SK-N-SH (cell line): ENCODE results near the gene KLHL28. TPM values are rescaled to one million over a fixed set of nuclear protein-coding genes. Genes with fewer than 3 reads are reported as not detected.

Source experiments
- CTCF ChIA-PET: fragments of 300-600, 350-600 bp; formaldehyde crosslinking; extraction: SDS; loops from one replicate; lab custom pipeline; 2021; lab: Yijun Ruan, JAX
- POLR2A ChIA-PET: fragments of 350-600 bp; sonication (Branson Sonifier 250); formaldehyde crosslinking; extraction: SDS; loops from one replicate; lab custom pipeline; 2020; ENCODE audit warnings: antibody characterized with exemption, inconsistent platforms; lab: Yijun Ruan, JAX
- DNase-seq: peaks from one replicate; pipeline ENCODE4 v3.0.0; 2012
- H2AFZ ChIP-seq: fragments of 200-600 bp; sonication (generic); 2 replicates; pipeline ENCODE4 v1.8.1; 2016; ENCODE audit warnings: antibody characterized with exemption, mild to moderate bottlenecking, low read depth
- H3F3A ChIP-seq: fragments of 200-600 bp; sonication (generic); replicated peaks from 2 replicates; pipeline ENCODE3; 2016; ENCODE audit warnings: antibody characterized with exemption, mild to moderate bottlenecking; ENCODE audit not compliant: insufficient read depth
- H3K27ac ChIP-seq, 2 experiments: fragments of 200-500 bp in 1 of 2; fragments of 200-600 bp in 1 of 2; sonication (Bioruptor generic) in 1 of 2; sonication (generic), shearing (Covaris generic) in 1 of 2; 2 replicates each; pipeline versions ENCODE4 v1.5.1 to v1.6.1; 2014 to 2016; ENCODE audit warnings: low read depth in 2 of 2, inconsistent platforms in 1 of 2, low read length in 1 of 2, mild to moderate bottlenecking in 1 of 2, mixed read lengths in 1 of 2
- H3K27me3 ChIP-seq: fragments of 200-600 bp; sonication (generic), shearing (Covaris generic); 2 replicates; pipeline ENCODE4 v1.6.1; 2016; ENCODE audit warnings: mixed run types; ENCODE audit not compliant: insufficient read depth
- H3K36me3 ChIP-seq, 2 experiments: fragments of 200-500 bp in 1 of 2; fragments of 200-600 bp in 1 of 2; sonication (Bioruptor generic) in 1 of 2; sonication (generic) in 1 of 2; replicated peaks in 1 of 2; 2 replicates each; pipeline versions ENCODE3 to v1.5.1; 2014 to 2016; ENCODE audit warnings: low read length in 1 of 2, mild to moderate bottlenecking in 1 of 2; ENCODE audit not compliant: insufficient read depth in 2 of 2, control insufficient read depth in 1 of 2
- H3K4me1 ChIP-seq, 2 experiments: fragments of 200-500 bp in 1 of 2; fragments of 200-600 bp in 1 of 2; sonication (Bioruptor generic) in 1 of 2; sonication (generic), shearing (Covaris generic) in 1 of 2; 2 replicates each; pipeline versions ENCODE4 v1.5.1 to v1.6.1; 2014 to 2016; ENCODE audit warnings: low read depth in 1 of 2, low read length in 1 of 2, mixed run types in 1 of 2; ENCODE audit not compliant: insufficient read depth in 2 of 2, control insufficient read depth in 1 of 2
- H3K4me2 ChIP-seq: fragments of 200-600 bp; sonication (generic), shearing (Covaris generic); 2 replicates; pipeline ENCODE4 v1.6.1; 2017; ENCODE audit warnings: mixed run types
- H3K4me3 ChIP-seq, 2 experiments: fragments of 200-500 bp in 1 of 2; fragments of 200-600 bp in 1 of 2; sonication (Bioruptor generic) in 1 of 2; sonication (generic), shearing (Covaris generic) in 1 of 2; 2 replicates each; pipeline versions ENCODE4 v1.5.1 to v1.8.1; 2014 to 2016; ENCODE audit warnings: low read depth in 2 of 2, inconsistent platforms in 1 of 2, low read length in 1 of 2, mild to moderate bottlenecking in 1 of 2, mixed read lengths in 1 of 2, moderate library complexity in 1 of 2
- H3K79me2 ChIP-seq: fragments of 200-600 bp; sonication (generic); 2 replicates; pipeline ENCODE4 v1.8.1; 2017; ENCODE audit warnings: mild to moderate bottlenecking; ENCODE audit not compliant: insufficient read depth
- H3K9ac ChIP-seq: fragments of 200-600 bp; sonication (generic); 2 replicates; pipeline ENCODE4 v1.6.1; 2017; ENCODE audit warnings: mixed run types
- H3K9me2 ChIP-seq: fragments of 200-600 bp; sonication (generic); 2 replicates; pipeline ENCODE4 v1.6.1; 2017; ENCODE audit warnings: mixed run types
- H3K9me3 ChIP-seq: fragments of 200-600 bp; sonication (generic); 2 replicates; pipeline ENCODE4 v1.6.1; 2017; ENCODE audit warnings: mixed run types, mild to moderate bottlenecking, moderate library complexity
- H4K20me1 ChIP-seq: fragments of 200-600 bp; sonication (generic); 2 replicates; pipeline ENCODE4 v1.6.1; 2017; ENCODE audit warnings: mild to moderate bottlenecking, mixed run types; ENCODE audit not compliant: insufficient read depth
- ELF1 ChIP-seq: IDR thresholded peaks from 2 replicates; pipeline ENCODE4 v1.4.0; 2012
- EP300 ChIP-seq, 2 experiments: IDR thresholded peaks; 2 replicates each; pipeline versions ENCODE4 v1.4.0 to v1.6.1; 2012; ENCODE audit warnings: borderline replicate concordance in 1 of 2, low read depth in 1 of 2, low read length in 1 of 2
- FOSL2 ChIP-seq: IDR thresholded peaks from 2 replicates; pipeline ENCODE4 v1.4.0; 2012; ENCODE audit warnings: low read depth, mild to moderate bottlenecking, moderate library complexity, borderline replicate concordance
- FOXM1 ChIP-seq: IDR thresholded peaks from 2 replicates; pipeline ENCODE4 v1.4.0; 2012; ENCODE audit warnings: low read depth, mild to moderate bottlenecking
- GABPA ChIP-seq: IDR thresholded peaks from 2 replicates; pipeline ENCODE4 v1.4.0; 2012; ENCODE audit warnings: low read depth, mild to moderate bottlenecking
- GATA2 ChIP-seq: sonication (generic); formaldehyde crosslinking; IDR thresholded peaks from 2 replicates; pipeline ENCODE4 v1.5.0; 2020; ENCODE audit warnings: mild to moderate bottlenecking, missing genetic modification reagents
- JUND ChIP-seq: IDR thresholded peaks from 2 replicates; pipeline ENCODE4 v1.4.0; 2012
- MXI1 ChIP-seq: IDR thresholded peaks from 2 replicates; pipeline ENCODE4 v1.6.1; 2012; ENCODE audit warnings: mild to moderate bottlenecking, low read depth, low read length, improper control_type of control experiment
- NFIC ChIP-seq: IDR thresholded peaks from 2 replicates; pipeline ENCODE4 v1.4.0; 2012; ENCODE audit warnings: borderline replicate concordance
- NRF1 ChIP-seq: IDR thresholded peaks from 2 replicates; pipeline ENCODE4 v1.6.1; 2012; ENCODE audit warnings: low read depth, mild to moderate bottlenecking, low read length
- RCOR1 ChIP-seq: fragments of 150-350 bp; IDR thresholded peaks from 2 replicates; pipeline ENCODE4 v1.6.1; 2017; ENCODE audit warnings: antibody characterized with exemption, low read length
- RXRA ChIP-seq: IDR thresholded peaks from 2 replicates; pipeline ENCODE4 v1.4.0; 2012; ENCODE audit warnings: low read depth, mild to moderate bottlenecking, borderline replicate concordance
- SMC3 ChIP-seq: IDR thresholded peaks from 2 replicates; pipeline ENCODE4 v1.6.1; 2012; ENCODE audit warnings: low read depth, low read length, improper control_type of control experiment
- TAF1 ChIP-seq: IDR thresholded peaks from 2 replicates; pipeline ENCODE4 v1.6.1; 2012; ENCODE audit warnings: low read depth, mild to moderate bottlenecking, low read length, moderate library complexity, borderline replicate concordance
- TEAD4 ChIP-seq: IDR thresholded peaks from 2 replicates; pipeline ENCODE4 v1.4.0; 2012; ENCODE audit warnings: mild to moderate bottlenecking, borderline replicate concordance; ENCODE audit not compliant: insufficient read depth
- WGBS: methylation state at CpG from one replicate; pipeline ENCODE4 v1.1.6; 2017; ENCODE audit warnings: low lambda C conversion rate; 5-methylcytosine and 5-hydroxymethylcytosine counted together
- polyA plus RNA-seq, 3 experiments: library from polyadenylated mRNA; depleted of rRNA; stranded (reverse); fragments of >200 nt; gene quantifications; 2 replicates each; pipeline ENCODE4 v1.2.3, GENCODE V29; 2012
- TF ChIP-seq, protein P1 (sequence below): IDR thresholded peaks from 2 replicates; pipeline ENCODE4 v1.6.1; 2012; ENCODE audit warnings: mild to moderate bottlenecking, low read depth, low read length, moderate library complexity

Gene KLHL28
- polyA plus RNA-seq, 1 of the 3 experiments (the other 2 are of a cell fraction) = 0.72 TPM

DNA sequence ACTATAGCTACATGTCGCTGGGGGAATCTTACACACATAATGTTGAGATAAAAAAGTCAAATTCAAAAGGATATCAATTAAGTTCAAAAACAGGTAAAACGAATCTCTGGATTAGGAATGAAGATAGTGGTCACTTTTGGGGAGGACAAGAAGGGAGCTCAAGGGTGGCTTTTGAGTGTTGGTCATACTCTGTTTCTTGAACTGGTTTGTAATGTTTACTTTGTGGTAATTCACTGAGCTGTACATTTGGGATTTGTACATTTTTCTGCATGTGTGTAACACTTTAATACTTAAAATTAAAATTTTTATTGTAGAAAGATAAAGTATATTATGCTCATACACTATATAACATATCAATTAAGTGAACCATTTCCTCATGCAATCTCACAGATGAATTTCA lies 26.6 kb downstream of the KLHL28 start:
- H3K79me2 ChIP-seq = no peaks in the 10 kb centered on the region
- WGBS = 94% methylated on average over 2 of the region's 2 CpGs

DNA sequence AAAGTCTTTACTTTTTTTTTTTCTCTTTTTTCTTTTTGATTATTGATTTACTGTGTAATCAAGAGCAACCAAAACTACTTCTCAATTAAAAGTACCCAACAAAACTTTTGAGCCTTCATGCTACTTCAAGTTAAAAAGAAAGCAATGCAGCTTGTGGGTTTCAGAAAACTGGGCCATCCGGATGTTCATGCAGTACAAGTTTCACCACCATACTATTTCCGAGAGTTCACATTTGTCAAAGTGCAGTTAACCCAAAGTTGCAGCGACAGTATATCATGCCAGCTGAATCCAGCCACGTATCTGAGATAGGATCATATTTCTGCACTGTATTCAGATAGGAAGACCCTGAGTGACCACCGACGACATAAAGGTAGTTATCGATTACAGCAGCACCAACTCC lies 33.0 kb downstream of the KLHL28 start:
- POLR2A ChIA-PET = interaction anchor here (0.6 kb wide), 1 partner anchor 33 kb away, joined by 3 read pairs; the partner anchor contains the start of gene KLHL28
- 97% methylated on average over 7 of the region's 7 CpGs for WGBS
- H3K4me3 ChIP-seq = no peak overlapping the region
- no peak overlapping the region for H3K9ac ChIP-seq
- H3F3A ChIP-seq = no peaks in the 10 kb centered on the region
- CTCF ChIA-PET = no interaction called here
- no peak overlapping the region for H3K4me2 ChIP-seq
- H2AFZ ChIP-seq = no peak overlapping the region
- no peaks in the 10 kb centered on the region for H3K9me2 ChIP-seq
- H3K36me3 ChIP-seq = no peaks in the 10 kb centered on the region
- no peaks in the 10 kb centered on the region for H3K9me3 ChIP-seq
- DNase-seq = no peak
- no peak for TF ChIP-seq SMC3
- TF ChIP-seq ELF1 = no peak
- no peak for TF ChIP-seq FOXM1
- no peak for TF ChIP-seq GABPA
- no peak for TF ChIP-seq RCOR1
- TF ChIP-seq EP300 (IDR thresholded peaks at IDR 0.05; ENCODE audit: borderline replicate concordance in 1 of 2, low read depth in 1 of 2, low read length in 1 of 2) = no peak
- TF ChIP-seq, protein P1, sequence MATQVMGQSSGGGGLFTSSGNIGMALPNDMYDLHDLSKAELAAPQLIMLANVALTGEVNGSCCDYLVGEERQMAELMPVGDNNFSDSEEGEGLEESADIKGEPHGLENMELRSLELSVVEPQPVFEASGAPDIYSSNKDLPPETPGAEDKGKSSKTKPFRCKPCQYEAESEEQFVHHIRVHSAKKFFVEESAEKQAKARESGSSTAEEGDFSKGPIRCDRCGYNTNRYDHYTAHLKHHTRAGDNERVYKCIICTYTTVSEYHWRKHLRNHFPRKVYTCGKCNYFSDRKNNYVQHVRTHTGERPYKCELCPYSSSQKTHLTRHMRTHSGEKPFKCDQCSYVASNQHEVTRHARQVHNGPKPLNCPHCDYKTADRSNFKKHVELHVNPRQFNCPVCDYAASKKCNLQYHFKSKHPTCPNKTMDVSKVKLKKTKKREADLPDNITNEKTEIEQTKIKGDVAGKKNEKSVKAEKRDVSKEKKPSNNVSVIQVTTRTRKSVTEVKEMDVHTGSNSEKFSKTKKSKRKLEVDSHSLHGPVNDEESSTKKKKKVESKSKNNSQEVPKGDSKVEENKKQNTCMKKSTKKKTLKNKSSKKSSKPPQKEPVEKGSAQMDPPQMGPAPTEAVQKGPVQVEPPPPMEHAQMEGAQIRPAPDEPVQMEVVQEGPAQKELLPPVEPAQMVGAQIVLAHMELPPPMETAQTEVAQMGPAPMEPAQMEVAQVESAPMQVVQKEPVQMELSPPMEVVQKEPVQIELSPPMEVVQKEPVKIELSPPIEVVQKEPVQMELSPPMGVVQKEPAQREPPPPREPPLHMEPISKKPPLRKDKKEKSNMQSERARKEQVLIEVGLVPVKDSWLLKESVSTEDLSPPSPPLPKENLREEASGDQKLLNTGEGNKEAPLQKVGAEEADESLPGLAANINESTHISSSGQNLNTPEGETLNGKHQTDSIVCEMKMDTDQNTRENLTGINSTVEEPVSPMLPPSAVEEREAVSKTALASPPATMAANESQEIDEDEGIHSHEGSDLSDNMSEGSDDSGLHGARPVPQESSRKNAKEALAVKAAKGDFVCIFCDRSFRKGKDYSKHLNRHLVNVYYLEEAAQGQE = no peak
- no peak for TF ChIP-seq TAF1
- TF ChIP-seq NFIC = no peak
- no peak for TF ChIP-seq FOSL2
- no peak for TF ChIP-seq MXI1
- TF ChIP-seq GATA2 (CRISPR knock-in tag) = no peak
- no peak for TF ChIP-seq JUND
- TF ChIP-seq NRF1 = no peak
- no peak for TF ChIP-seq TEAD4
- no peaks in the 10 kb centered on the region for H3K27me3 ChIP-seq
- H3K4me1 ChIP-seq = no peaks in the 10 kb centered on the region
- H4K20me1 ChIP-seq = no peaks in the 10 kb centered on the region
- no peaks in the 10 kb centered on the region for H3K79me2 ChIP-seq
- no peak overlapping the region for H3K27ac ChIP-seq

More for the DNA sequence above, 26.6 kb downstream of the KLHL28 start:
- no peak for TF ChIP-seq RXRA
- TF ChIP-seq FOXM1 = no peak
- no peak for TF ChIP-seq TAF1
- Histone ChIP-seq H3K4me1 (no peaks in the 10 kb centered on the region), H3K4me2 (no peak overlapping the region), H2AFZ (no peak overlapping the region), H3K9me3 (no peaks in the 10 kb centered on the region), H3K9ac (no peak overlapping the region), H3K9me2 (no peaks in the 10 kb centered on the region), H4K20me1 (no peaks in the 10 kb centered on the region), H3K36me3 (peaks cover 4% of the 10 kb centered on the region in 2 experiments), H3F3A (no peaks in the 10 kb centered on the region), H3K27ac (no peak overlapping the region), H3K4me3 (no peak overlapping the region), H3K27me3 (no peaks in the 10 kb centered on the region)
- no peak for DNase-seq
- ChIA-PET CTCF (no interaction called here), POLR2A (no interaction called here)
